Transverse colon (tissue), 3 donors: ENCODE results near the gene DTD1.

ENCODE experiments used
- CTCF ChIP-seq, 5 experiments: fragments of 200-600 bp in 3 of 5; fragments of 450-650 bp in 2 of 5; sonication (generic) in 3 of 5; IDR thresholded peaks; 1 replicate in 2 of 5; 2 replicates in 3 of 5; pipeline ENCODE4 v1.5.1; 2016 to 2017; ENCODE audit warnings: antibody characterized with exemption in 5 of 5, inconsistent platforms in 3 of 5, mild to moderate bottlenecking in 2 of 5, moderate library complexity in 1 of 5
- POLR2A ChIP-seq: fragments of 450-650 bp; IDR thresholded peaks from one replicate; pipeline ENCODE4 v1.6.1; 2016; ENCODE audit warnings: antibody characterized with exemption, mild to moderate bottlenecking, moderate library complexity

- no peak for TF ChIP-seq CTCF (IDR thresholded peaks at IDR 0.05)
- no peak for TF ChIP-seq POLR2A
Observed at GRCh38 chr20:18738888-18739287, 151.0 kb downstream of the DTD1 start.
